ENCODE data around the gene CD300LB. TPM values are rescaled to one million over a fixed set of nuclear protein-coding genes. Genes with fewer than 3 reads are reported as not detected.
A peak's percentile ranks its signal among the peaks of the same experiment; 100 is the strongest.
"Not testable (repeated sequence)": the region's sequence is repeated elsewhere in the genome, so short reads cannot be mapped to it uniquely, and the experiment has no call there.

The CD300LB gene
- polyA plus RNA-seq, 5 donors, result 0.22 to 0.44 (median 0.25) TPM

- no peak for DNase-seq
Observed at GRCh38 chr17:74525781-74526288, 5.4 kb downstream of the CD300LB start.

DNA sequence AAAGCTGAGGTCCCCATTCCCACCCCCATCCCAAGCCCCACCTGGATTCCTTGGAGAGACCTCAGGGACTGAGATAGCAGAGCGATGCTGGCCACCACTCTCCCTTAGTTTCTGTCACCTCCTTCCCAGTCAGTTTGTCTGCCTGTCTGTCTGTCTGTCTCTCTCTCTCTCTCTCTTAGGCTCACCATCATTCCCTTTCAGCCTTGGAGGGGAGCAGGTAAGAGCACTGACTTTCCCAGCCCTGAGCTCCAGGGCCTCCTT lies 5.9 kb downstream of the CD300LB start:
- no peak for DNase-seq

DNA sequence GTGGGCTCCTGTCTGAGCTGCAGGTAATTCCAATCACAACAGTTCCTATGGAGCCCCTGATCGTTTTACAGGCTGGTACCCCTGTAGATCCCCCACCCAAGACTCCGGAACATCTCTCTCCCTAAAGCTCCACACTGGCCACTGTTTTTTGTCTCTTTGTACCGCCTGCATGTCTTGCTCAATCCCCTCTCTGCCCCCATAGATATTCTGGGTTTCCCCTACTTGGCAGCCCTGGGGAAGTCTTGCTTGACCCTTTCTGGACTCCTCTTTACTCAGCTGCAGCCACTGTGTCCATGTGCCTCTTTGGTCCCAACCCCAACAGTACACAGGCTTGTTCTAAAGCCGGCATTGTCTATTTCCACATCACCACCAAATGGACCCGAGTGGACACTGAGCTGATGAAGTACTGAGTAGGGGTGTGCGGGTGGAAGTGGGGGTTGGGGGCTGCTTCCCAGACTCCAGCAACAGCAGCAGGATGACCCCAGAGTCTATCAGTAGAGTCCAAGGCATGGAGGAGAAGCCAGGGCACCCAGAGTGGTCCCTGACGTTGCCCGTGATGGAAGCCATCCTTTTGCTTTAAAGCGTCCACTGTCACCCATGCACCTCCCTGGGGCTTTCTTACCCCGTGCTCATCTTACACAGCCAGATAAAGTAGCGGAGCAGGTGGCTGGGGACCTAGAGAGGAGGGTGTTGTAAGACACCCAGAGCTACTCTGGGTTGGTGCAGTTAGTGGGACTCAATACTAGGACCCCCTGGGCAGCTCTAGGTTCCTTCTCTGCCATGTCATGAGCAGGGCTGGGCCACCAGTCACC lies 6.4 kb downstream of the CD300LB start:
- no peak for DNase-seq

- DNase-seq, result no peak
Observed at GRCh38 chr17:74523308-74523707, 8.0 kb downstream of the CD300LB start.

DNA sequence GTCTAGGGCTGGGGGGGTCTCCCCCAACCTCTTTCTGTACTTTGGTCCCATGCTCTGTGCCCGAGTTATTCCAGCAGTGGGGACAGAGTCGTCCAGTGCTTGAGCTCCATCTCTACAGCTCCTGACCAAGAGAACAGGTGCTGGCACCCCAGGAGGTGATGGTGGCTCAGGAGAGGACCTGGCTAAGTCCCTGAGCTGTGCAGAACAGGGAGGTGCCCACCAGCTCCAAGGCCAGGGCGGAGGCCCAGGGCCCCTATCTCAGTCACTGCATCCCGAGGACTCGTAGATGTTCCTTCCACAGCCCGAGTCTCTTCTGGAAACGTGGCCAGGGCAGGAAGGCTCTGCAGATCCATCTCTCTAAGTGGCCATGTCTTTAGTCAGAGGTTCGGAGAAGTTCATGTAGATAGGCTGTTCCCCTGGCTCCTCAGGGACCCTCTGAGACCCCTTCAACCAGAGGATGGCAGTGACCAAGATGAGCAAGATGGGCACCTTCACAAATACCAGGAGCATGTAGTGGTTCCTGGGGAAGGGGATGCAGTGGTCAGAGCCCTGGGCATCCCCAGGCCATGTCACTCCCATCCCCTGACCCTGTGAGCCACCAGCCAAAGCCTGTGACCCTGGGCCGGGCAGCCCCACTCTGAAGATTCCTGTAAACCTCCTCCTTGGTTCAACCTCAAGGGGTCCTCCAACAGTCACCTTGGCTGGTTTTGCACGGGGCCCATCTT lies 8.7 kb downstream of the CD300LB start:
- no peak for DNase-seq

- no peak for DNase-seq
Observed at GRCh38 chr17:74521701-74522201, 9.5 kb downstream of the CD300LB start.

DNA sequence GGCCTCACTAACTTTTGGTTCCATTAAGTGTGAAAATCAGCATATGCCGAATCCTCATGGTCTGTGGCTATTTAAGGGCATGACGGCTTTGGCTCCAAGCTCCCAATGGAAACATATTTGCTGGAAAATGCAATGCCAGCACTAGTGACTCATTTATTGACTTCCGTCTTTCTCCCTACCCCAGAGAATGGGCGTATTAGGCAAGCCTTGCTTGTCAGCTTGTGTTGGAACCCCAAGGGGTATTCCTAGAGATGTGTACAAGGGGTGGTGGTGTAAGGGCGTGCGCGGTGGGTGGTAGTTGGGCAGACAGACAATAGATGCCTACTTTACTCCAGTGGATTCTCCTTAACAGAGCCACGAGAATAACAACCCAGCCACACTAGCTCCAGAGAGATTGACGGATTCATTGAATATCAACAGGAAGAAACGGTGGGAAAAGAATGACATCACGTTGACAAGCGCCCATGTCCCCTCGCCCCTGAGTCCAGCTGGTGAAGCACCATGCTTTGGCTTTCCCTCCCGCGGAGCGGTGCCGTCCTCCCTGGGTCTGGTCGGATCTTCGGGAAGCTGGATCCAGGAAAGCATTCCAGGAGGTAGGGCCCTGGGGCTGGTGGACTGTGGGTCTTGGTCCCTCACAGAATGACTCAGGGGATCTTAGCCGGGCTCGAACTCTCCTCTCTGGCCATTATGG lies 10.3 kb downstream of the CD300LB start:
- no peak for DNase-seq

GRCh38 chr17:74520016-74520434 lies 11.2 kb downstream of the CD300LB start:
- DNase-seq, result no peak

DNA sequence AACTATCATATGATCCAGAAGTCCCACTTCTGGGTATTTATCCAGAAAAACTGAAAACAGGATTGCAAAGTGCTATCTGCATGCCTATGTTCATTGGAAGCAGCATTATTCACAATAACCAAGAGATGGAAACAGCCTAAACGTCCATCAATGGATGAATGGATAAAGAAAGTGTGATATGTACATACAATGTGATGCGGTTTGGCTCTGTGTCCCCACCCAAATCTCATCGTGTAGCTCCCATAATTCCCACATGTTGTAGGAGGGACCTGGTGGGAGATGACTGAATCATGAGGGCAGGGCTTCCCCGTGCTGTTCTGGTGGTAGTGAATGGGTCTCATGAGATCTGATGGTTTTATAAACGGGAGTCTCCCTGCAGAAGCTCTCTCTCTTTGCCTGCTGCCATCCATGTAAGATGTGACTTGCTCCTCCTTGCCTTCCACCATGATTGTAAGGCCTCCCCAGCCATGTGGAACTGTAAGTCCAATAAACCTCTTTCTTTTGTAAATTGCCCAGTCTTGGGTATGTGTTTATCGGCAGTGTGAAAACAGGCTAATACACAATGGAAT lies 12.8 kb downstream of the CD300LB start:
- DNase-seq, result not testable (repeated sequence)

DNA sequence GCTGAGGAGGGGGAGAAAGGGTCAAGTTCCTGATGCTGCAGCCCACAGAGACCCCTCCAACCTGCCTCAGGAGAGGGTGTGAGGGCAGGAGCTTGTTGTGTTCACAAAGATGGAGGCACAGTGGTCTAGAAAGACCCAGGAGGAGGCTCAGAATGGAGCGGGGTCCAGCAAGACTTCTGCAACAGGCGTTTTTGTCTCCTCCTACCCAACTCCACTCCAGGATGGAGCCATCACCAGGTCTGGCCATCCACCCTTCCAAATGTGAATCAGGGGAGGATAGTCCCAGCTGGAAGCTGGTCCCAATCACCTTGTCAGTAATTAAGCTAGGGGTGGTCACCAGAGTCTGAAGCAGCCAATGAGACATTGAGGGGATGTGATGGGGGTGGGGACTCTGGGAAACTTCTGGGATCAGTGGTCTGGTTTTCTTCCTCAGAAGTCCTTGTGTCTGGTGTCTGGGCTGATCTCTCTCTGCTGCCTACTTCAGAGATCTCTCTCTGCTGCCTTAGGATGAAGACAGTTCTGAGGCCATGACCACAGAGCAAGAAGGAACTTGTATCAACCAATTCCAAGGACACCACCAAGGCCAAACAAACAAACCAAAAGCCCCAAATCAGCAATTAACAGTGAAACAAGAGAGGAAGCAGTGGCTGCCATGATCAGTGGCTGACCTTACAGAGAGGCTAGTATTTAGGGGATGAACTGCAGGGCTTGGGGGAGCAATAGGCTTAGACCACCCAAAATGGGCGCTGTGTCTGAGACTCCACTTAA lies 14.5 kb downstream of the CD300LB start:
- DNase-seq, result no peak

DNA sequence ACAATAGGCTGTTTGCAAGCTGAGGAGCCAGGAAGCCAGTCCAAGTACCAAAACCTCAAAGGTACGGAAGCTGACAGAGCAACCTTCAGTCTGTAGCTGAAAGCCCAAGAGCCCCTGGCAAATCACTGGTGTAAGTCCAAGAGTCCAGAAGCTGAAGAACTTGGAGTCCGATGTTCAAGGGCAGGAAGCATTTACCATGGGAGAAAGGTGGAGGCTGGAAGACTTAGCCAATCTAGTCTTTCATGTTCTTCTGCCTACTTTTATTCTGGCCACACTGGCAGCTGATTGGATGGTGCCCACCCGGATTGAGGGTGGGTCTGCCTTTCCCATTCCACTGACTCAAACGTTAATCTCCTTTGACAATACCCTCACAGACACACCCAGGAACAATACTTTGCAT lies 15.3 kb downstream of the CD300LB start:
- DNase-seq, result no peak

GRCh38 chr17:74514632-74515334 lies 16.5 kb downstream of the CD300LB start:
- peak in 1 of 2 donors; percentile 36 for DNase-seq

- DNase-seq, result peak; percentile 13 to 31
Observed at GRCh38 chr17:74513987-74514631, 17.2 kb downstream of the CD300LB start.

- no peak for DNase-seq
Observed at GRCh38 chr17:74512624-74513091, 18.6 kb downstream of the CD300LB start.

DNA sequence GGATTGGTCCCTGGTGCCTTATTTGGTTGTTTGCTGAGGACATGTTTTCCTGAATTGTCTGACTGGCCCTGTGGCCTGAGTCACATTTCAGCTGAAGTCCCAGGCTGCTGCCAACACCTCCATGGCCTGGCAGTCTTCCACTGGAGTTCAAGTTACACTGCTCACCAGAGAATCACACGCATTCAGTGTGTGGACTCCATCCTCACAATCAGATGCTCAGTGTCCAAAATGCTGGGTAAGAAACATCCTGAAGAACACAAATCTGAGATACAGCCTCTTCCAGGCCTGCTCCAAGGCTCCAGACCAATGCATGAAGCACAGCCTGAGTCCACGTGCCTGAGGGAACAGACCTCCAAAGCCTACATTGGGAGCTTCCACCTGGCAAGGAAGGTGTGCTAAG lies 19.2 kb downstream of the CD300LB start:
- no peak for DNase-seq

GRCh38 chr17:74508156-74508555 lies 23.1 kb downstream of the CD300LB start:
- no peak for DNase-seq

GRCh38 chr17:74503949-74504348 lies 27.3 kb downstream of the CD300LB start:
- DNase-seq, result peak; percentile 18 to 36

DNA sequence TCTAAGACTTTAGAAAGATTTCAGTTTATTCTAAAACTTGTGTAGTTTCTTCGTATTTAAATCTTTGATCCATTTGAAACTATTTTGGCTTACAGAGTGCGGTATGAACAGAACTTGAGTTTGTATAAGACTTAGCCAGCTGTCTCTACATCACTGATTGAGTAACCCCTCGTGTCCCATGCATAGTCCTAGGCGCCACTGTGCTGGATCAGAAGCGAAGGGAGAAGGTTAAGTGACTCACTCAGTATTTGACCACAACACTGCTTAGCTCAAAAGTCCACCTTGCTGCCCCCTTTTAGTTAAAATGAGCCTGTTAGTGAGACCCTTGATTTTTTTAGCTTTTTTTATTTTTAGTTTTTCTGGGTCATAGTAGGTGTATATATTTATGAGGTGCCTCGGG lies 28.4 kb downstream of the CD300LB start:
- no peak for DNase-seq

DNA sequence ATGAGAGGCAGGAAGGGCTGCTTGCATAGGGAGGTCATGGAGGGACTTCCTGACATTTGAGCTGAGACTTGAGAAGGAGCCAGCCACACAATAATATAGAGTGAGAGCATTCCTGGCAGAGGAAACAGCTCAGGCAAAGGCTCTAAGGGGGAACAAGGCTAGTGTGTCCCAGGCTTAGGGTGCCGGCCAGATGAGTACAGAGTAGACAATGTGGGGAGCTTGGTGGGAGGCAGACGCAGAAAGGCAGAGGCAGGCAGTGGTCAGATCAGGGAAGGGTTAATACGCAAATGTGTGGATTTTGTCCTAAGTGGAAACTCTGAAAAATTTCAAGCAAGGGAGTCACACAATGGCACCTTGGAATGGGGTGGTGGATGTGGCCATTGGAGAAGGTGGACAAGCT lies 31.3 kb downstream of the CD300LB start:
- DNase-seq, result no peak

- no peak for DNase-seq
Observed at GRCh38 chr17:74497471-74497870, 33.8 kb downstream of the CD300LB start.

Data from right lung (tissue), 5 donors.